Stimulated activated CD8-positive, alpha-beta memory T cell treated with anti-CD3 and anti-CD28 coated beads, Interleukin-4, amount 100 ng/mL, for 48 hours (primary cell): ENCODE data around the gene PPP1R16B.

ENCODE experiments used
- DNase-seq: peaks from one replicate; pipeline ENCODE4 v3.0.0-alpha.2; 2020

Gene PPP1R16B

GRCh38 chr20:38902601-38903000, 97.1 kb downstream of the PPP1R16B start:
- DNase-seq = no peak

- DNase-seq = no peak
These were observed 97.8 kb downstream of the PPP1R16B start for GRCh38 chr20:38903335-38903734.

DNA sequence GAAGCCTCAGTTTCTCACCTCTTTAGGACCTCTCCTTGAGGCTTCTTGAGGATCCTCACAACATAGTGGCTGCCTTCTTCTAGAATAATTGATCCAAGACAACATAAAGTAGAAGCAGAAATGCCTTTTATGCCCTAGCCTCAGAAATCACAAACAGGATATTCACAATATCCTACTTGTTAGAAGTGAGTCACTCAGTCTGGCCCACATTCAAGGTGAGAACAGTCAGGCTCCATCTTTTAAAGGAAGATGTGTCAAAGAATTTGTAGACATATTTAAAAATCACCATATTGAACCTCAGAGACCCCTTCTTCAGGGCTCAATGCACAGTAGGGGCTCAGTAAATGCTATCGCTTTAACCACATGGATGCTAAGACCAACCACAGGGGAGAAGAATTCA, 99.9 kb downstream of the PPP1R16B start:
- no peak for DNase-seq

- DNase-seq = no peak
These were observed 102.6 kb downstream of the PPP1R16B start for GRCh38 chr20:38907918-38908677.

DNA sequence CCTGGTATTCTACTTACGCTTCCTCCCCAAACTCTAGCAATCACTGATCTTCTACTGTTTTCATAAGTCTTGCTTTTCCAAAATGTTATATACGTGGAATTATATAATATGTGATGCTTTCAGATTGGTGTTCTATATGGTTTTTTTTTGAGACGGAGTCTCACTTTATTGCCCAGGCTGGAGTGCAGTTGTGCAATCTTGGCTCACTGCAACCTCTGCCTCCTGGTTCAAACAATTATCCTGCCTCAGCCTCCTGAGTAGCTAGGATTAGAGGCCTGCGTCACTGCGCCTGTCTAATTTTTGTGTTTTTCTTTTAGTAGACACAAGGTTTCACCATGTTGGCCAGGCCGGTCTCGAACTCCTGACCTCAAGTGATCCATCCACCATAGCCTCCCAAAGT, 109.9 kb downstream of the PPP1R16B start:
- no peak for DNase-seq

DNA sequence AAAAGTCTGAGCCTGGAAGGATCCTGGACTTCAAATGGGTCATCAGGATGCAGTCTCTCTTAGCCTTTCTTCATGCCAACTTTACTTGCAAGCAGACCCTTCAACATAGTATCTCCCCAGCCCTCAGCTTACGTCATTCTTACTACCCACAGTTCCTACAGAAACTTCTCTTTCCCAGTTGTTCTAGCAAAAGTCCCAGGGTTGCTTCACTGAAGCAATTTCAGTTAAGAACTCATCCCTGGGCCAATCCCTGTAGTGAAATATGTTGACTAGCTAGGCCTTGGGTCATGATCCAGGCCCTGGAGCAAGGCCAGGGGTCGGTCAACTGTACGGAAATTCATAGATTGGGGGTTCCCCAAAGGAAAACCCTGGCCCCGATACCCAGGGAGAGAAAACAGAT, 112.2 kb downstream of the PPP1R16B start:
- DNase-seq = no peak

DNA sequence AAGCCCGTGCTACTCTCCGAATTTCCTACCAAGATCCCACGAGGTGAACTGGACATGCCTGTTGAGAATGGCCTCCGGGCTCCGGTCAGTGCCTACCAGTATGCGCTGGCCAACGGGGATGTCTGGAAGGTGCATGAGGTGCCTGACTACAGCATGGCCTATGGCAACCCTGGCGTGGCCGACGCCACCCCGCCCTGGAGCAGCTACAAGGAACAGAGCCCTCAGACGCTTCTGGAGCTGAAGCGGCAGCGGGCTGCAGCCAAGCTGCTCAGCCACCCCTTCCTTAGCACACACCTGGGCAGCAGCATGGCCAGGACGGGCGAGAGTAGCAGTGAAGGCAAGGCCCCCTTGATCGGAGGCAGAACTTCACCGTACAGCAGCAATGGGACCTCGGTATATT, 112.7 kb downstream of the PPP1R16B start:
- no peak for DNase-seq

DNA sequence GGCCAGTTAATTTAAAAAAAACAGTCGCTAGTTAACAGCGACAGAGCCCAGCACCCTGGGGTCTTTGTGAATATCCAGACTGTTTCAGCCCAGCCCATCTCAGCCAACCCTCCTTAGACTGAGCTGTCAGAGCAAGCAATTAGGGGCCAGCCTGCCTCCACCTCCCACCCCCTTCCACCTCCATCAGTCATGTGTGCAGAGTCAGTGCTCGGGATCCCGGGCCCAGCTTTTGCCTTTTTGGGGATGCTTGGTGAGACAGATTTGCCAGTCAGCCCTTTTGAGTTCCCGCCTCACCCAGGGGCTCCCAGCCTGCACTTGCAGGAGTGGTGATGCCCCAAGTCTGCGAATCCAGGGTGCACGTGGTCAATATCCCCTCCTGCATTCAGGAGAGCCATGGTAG, 114.2 kb downstream of the PPP1R16B start:
- DNase-seq = no peak

- no peak for DNase-seq
These were observed 114.9 kb downstream of the PPP1R16B start for GRCh38 chr20:38920411-38920810.

DNA sequence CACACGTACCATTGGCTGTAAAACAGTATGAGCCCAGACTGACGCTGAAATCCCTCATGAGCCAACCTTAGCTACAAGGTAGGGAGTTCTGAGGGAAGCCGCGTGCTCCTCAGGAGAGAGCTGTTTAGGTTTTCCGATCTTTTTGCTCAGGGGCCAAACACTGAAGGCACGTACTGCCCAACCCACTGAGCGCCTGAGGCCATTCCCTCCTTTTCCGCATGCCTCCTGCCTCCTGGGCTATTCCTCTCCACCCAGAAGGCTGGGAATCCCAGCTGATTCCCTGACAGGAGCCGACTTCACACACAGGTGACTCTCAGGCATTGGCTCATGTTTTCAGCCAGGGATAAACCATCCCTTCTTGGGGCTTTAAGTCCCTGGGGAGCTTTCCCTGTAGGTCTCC, 115.4 kb downstream of the PPP1R16B start:
- DNase-seq = no peak

GRCh38 chr20:38924718-38925117, 119.2 kb downstream of the PPP1R16B start:
- no peak for DNase-seq

DNA sequence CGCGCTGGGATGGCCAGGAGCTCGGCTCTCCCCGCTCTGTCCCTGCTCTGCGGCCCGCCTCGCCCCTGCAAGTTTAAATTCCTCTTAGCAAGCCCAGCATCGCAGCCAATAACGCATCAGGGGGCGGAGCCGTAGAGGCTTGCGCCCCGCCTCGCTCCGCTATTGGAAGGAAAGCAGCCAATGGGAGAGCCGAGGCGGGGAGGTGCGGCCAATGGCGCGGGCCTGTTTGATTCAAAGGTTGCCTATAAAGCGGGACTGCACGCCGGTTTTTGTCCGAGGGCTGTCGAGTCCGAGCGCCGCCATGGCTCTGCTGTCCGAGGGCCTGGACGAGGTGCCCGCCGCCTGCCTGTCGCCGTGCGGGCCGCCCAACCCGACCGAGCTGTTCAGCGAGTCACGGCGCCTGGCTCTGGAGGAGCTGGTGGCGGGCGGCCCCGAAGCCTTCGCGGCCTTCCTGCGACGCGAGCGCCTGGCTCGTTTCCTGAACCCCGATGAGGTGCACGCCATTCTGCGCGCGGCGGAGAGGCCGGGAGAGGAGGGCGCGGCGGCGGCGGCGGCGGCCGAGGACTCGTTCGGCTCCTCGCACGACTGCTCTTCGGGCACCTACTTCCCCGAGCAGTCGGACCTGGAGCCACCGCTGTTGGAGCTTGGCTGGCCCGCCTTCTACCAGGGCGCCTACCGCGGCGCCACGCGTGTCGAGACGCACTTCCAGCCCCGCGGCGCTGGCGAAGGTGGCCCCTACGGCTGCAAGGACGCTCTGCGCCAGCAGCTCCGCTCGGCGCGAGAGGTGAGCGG, 120.8 kb downstream of the PPP1R16B start, which contains the start of gene FAM83D:
FAM83D (plus strand) TSS at position 276 of the 792 bp plus-strand sequence; CDS start at position 302, 26 bp downstream.
- DNase-seq = peak; percentile 98

GRCh38 chr20:38926934-38927616, 121.6 kb downstream of the PPP1R16B start:
- DNase-seq = no peak

- no peak for DNase-seq
These were observed 122.5 kb downstream of the PPP1R16B start for GRCh38 chr20:38927902-38928578.

DNA sequence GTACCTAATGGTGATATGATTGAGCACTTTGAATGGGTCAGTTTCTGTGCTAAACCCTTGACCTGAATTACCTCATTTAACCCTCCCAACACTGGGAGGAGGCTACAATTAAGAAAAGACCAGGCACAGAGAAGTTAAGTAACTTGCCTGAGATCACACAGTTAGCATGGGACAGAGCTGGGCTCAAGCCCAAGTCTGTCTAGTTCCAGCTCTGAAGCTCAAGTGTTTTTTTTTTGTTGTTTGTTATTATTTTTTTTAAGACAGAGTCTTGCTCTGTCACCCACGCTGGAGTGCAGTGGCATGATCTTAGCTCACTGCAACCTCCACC, 124.7 kb downstream of the PPP1R16B start:
- no peak for DNase-seq

DNA sequence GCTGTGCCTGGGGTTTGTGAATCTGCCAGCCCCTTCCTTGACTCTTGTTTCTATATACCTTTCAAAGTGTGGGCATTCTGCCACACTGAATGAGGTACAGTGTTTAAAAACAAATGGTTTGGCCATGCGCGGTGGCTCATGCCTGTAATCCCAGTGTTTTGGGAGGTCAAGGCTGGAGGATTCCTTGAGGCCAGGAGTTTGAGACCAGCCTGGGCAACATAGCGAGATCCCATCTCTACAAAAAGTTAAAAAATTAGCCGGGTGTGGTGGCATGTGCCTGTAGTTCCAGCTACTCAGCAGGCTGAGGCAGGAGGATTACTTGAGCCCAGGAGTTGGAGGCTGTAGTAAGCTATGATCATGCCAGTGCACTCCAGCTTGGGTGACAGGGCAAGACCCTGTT, 126.5 kb downstream of the PPP1R16B start:
- DNase-seq = no peak

GRCh38 chr20:38932457-38933120, 127.1 kb downstream of the PPP1R16B start:
- DNase-seq = no peak

DNA sequence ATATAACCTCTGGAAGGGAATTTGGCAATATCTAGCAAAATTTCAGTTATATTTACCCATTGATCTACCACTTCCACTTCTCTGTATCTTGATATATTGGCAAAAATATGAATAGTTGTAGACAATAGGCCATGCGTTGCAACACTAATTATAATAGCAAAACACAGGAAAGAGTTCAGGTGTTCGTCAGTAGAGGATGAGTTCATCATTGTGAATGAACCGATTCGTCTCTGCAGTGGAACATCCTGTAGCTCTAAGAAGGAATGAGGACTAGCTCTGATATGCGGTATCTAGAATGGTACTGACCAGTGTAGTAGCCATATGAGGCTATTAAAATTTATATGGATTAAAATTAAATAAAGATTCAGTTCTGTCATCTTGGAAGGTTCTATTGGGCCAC, 129.0 kb downstream of the PPP1R16B start:
- no peak for DNase-seq

- DNase-seq = no peak
These were observed 129.8 kb downstream of the PPP1R16B start for GRCh38 chr20:38935285-38935684.

- no peak for DNase-seq
These were observed 130.5 kb downstream of the PPP1R16B start for GRCh38 chr20:38935967-38936407.

GRCh38 chr20:38937000-38937399, 131.5 kb downstream of the PPP1R16B start:
- no peak for DNase-seq

DNA sequence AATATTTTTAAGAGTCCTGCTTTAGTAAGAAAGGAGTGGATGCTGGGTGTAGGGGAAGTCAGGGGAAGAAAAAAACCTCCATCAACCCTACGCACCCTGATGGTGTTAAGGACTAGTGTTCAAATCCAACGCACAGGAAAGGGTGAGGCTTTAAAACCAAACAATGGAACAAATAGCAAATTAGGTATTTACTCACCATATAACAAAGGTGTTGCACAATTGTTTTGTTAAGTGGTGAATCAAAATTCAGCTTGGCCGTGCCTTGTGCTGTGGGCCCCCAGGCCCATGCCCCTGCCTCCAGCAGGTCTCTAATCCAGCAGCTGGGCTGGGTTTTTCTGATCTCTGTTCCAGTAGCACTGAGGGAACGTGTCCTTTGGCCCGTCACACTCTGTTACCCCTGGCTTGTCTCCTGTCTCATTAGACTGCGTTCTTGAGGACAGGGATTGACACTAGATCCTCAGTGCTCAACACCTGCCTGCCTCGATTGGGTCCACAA, 132.5 kb downstream of the PPP1R16B start:
- no peak for DNase-seq
